NCI-H510A treated with DMSO at 0.1 percent for 48 hours (cell line): ENCODE measurements around the gene CELA2A.

Source experiments
- DNase-seq: peaks from one replicate; lab custom pipeline; 2025; lab: John Stamatoyannopoulos, UW

CELA2A gene

DNA sequence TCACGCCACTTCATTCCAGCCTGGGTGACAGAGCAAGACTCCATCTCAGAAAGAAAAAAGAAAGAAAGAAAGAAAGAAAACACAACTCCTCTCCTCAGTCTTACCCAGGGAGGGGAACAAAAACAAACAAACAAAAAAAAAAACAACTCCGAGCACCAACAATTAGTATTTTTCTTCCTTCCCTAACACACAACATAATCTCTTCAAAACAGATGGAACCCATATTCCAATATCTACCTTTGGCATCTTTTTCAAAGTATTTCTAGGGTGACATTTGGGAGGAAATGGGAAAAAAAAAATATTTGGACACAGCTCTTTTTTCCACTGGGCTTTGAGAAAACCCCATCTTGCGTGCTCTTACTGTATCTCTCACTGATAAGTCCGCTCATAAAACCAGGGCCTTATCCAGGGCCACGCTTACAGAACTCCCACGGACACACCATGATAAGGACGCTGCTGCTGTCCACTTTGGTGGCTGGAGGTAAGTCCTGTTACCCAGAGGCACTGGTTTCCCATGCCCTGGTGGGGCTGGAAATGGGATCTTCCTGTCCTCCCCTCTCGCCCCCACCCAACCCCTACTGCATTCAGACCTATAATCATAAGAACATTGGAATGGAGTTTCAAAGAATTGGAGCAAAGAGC, at the start of gene CELA2A:
CELA2A (plus strand) TSS at position 420 of the 642 bp plus-strand sequence; CDS start at position 442, 22 bp downstream.
- DNase-seq, result no peak

DNA sequence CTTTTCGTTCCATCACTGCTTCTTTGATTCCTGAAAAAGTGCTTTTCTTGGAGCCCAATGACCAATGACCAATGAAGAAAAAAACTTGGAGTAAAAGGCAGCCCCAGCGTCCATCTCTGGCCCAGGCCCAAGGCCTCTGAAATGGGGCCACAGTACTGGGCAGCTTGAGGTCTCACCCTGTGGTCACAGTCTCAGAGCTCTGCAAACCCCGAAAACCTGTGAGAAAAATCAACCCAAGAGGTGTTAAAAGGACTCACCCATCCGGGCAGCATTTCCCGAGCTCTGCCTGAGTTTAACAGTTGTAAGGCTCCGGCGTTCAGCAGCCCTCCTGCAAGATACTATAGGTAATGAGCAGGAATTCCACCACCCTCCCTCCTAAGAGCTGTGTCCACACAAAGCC, 49.0 kb upstream of the CELA2A start:
- DNase-seq, result no peak

DNA sequence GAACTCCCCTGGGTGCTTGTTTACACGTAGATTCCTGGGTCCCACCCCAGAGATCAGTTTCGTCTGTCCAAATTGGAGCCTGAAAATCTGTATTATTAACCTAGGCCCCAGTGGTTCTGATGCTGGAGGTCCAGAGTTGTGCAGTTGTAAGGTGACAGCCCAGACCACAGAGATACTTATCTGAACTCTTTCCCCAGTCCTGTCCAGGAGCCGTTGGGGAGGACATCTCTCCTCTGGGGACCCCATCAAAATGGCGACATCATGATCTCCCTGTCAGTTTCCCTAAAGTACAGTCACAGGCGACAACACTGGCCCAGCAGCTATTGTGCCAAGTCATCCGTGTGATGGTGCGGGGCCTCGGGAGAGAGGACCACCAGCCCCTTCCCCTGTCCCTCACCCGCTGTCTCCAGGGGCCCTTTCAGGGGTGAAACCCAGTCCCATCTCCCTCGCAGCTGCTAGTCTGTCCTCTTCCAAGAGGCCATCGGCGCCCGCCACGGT, 47.6 kb upstream of the CELA2A start:
- DNase-seq, result no peak

DNA sequence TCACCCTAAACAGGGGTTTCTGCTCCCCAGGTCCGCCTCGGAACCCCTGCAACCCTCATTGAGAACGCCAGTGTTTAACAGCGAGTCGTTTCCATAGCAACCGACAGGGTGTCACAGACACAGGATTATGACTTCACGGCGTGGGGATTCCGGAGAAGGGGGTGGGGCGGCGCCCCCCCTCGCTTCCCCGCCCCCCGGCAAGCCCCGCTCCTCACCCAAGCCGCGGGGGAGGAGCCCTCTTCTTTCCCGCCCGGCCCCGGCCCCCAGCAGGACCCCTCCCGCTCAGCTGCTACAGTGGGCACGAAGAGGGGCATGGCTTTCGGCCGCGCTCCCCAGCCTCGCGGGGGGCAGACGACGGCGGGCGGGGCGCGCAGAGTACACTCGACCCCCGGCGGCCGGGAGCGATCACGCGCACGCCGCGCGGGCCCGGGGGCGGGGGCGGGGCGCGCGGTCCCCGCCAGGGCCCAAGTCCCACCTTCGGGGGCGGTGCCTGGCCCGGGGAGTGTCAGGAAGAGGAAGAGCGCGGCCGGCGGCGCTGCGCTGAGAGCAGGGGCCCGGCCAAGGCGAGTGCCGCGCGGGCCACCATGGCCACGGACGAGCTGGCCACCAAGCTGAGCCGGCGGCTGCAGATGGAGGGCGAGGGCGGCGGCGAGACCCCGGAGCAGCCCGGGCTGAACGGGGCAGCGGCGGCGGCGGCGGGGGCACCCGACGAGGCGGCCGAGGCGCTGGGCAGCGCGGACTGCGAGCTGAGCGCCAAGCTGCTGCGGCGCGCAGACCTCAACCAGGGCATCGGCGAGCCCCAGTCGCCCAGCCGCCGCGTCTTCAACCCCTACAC, 46.9 kb upstream of the CELA2A start, which contains the start of gene EFHD2:
EFHD2 (plus strand) TSS at position 501 of the 835 bp plus-strand sequence; CDS start at position 585, 84 bp downstream.
- peak; percentile 96 for DNase-seq

DNA sequence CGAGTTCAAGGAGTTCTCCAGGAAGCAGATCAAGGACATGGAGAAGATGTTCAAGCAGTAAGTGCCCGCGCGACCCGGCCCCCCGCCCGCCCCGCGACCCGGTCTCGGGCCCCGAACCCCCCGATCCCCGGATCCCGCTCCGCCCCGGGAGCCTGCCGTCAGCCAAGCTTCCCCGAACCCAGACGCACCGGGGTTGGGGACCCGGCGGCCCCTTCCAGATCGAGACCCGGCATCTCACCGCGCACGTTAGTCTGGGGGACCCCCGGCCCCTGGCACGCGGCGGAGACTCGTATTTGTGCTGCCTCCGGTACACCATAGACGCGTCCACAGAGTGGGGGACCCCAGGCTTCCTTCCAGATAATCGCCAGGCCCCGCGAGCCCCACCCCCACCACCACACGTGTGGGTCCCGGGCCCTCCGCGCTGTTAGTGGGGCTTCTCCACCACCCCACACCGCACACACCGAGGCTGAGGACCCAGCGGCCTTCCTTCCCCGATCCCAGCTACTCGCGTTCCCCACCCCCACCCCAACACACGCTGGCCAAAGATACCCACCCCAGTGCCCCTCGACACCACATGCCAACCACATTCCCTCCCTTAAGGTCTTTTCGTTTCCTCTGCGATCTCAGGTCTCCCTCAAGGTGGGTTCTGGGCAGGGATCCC, 46.2 kb upstream of the CELA2A start:
- no peak for DNase-seq

DNA sequence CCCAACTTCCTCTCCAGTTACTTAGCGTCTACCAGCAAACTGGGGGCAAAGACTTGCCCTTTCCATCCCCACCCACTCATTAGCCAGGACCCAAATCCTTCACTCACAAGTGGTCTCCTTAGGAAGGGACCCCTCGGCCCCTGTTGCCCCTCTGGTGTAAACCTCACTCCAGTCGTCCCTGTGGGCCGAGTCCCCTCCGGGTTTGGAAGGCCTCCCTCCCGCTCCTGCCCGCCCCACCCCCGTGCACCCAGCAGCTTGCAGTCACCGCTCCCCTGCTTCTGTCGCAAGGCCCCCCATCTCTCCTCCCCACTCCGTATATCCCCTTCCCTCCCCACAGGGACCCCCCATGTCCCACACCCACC, 45.7 kb upstream of the CELA2A start:
- no peak for DNase-seq

DNA sequence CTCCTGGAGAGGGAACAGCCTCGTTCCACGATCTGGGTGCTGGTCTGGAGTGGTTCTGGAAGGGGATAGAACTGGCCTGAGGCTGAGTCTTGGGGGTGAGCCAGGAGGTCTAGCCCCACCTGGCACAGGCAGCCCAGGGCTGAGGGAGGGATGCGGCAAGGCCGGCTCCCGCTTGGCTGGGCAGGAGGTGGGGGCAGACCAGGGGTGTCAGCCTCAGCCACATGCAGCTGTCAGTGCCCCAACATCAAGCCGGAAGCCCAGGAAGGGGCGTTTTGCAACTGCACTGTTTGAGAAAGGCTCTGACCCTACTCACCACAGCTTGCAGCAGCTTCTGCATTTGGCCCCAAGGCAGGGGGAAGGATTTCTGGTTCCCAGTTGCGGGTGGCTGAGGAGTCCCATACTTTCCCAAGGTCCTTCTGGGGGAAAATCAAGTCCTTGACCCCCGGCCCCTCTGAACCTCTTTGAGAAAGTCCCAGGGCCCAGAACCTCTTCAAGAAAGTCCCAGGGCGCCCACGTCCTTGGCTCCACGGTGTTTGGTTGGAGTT, 44.9 kb upstream of the CELA2A start:
- DNase-seq, result no peak

DNA sequence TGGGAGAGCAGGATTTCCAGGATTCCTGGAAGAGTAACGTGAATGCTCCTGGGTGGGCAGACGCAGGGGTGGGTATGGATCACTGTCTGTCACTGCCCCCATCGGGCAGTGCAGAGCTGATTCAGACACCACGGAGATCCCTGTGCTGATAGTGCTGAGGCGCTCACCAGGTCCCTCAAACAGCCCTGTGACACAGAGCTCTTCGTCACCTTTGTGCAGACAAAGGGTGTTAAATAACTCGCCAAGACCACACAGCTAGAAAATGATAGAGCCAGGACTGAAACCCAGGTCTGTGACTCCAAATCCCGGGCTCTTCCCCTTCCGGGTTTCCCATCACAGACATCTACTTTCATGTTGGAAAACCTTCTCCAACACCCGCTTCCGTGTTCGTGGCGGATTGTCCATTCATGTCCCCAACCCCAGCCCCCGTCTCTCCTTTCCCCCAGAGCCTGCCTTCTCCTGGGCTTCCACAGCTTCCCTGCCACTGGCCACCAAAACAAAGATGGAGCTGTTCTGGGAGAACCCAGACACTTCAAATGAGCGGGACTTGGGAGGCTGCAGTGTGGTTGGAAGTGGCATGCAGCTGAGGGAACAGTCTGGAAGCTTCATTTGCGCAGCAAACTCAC, 44.2 kb upstream of the CELA2A start:
- no peak for DNase-seq

DNA sequence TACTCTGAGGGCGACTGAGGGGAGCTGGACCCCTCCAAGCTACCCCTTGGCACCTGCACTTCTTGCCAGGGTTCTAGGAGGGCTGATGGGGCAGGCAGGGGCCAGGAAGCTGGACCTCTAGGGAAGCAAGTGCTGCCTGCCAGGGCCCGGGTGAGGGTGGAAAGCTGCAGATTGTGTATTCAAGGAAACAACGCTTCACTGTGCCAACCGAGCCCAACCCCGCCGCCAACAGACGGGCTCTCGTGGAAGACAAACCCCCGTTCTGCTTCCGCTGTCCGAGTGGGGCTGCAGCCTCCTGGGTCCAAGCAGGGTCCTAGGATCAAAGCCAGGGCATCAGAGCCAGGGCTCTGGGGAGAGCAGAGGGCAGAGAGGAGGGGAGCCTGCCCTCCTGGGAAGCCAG, 43.7 kb upstream of the CELA2A start:
- no peak for DNase-seq

DNA sequence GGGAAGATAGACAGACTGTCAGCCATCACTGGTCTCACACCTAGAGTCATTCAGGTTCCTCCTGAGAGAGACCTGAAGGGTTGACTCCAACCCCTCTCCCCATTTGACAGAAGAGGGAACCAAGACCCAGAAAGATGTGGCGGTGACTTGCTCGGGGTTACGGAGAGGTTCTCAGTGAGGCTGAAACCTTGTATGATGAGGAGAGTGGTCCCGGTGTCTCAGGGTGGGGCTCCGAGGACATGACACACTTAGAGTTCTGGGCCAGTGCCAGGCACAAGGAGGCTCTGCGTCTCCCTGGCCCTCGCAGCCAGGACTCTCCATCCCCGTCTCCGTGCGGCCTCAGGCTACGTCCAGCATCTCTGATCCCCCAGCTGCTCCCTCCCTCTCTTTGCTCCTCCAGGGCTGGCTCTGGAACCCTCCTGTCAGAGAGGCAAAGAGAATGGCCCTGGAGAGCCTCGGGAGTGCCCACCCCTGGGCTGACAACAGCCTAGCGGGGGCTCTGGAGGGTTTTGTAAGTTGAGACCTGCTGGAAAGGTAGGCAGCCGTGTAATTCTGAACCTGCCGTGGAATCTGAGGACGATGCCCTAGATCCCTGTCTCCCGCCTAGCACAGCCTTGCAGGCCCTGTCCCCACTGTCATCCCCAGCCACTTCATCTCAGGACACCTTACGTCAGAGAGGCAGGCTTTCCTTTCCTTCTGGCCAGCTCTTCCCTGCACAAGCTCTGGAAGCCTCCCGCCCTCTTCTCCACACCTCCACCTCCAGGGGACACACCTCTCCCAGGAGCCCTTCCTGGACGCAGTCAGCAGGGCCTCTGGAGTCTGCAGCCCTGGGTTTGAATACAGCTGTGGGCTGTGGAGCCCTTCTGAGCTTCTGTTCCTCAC, 42.7 kb upstream of the CELA2A start:
- no peak for DNase-seq

DNA sequence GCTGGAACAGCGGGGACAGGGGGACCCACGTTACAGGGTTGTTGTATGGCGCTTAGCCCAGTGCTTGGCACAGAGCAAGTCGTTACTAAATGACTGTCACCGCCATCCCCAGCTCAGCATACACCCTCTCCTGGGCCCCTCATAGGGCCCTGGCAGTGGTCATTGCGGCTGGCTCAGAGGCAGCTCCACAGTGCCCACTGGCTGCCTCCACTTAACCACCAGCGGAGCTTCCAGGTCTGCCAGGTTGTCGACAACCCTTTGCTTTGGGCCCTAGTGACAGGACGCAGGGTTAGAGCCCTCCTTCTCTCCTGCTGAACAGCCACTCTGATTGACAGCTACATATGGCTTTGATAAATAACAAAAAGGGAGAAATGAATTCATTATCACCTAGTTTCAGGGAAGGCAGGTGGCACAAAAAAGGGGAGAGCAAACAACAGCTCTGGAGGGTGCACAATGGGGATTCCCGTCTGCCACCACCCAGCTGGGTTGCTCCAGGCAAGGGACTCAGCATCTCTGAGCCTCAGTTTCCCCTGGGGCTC, 42.0 kb upstream of the CELA2A start:
- no peak for DNase-seq

DNA sequence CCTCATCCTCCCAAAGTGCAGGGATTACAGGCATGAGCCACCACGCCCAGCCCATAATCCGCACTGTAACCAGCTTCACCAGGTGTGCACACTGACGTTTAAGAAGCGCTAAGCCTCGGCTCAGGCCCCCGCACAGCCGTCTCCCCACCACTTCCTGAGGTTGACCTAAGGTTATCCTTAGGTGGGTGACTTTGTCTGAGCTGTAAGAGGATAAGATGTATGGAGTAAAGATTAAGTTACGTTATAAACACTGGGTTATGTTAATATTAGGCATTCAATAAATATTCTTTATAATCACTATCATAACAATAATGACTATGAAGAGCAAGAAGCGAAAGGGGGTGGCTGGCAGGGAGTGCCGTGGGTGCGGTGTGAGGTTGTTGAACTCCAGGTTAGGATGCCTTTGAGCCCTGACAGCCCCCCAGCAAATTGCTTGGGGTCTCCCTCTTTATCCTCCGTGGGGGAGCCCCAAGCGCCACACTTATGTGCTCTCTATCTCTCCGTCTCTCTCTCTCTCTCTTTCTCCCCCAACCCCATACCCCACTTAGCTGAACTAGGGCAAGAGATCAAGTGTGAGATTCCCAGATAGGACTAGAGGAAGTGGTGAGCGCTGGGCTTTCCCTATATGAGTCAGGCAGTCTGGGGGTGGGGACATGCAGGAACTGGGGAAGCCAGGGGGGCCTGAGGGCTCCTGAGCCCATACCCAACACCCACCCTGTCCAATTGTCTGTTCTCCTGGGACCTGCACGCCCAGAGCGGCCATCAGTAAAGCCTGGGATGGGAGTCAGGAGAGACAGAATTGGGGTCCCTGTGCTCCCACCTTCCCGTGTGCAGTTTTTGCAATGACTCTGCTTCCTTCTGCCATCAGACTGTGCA, 39.2 kb upstream of the CELA2A start:
- DNase-seq, result no peak

DNA sequence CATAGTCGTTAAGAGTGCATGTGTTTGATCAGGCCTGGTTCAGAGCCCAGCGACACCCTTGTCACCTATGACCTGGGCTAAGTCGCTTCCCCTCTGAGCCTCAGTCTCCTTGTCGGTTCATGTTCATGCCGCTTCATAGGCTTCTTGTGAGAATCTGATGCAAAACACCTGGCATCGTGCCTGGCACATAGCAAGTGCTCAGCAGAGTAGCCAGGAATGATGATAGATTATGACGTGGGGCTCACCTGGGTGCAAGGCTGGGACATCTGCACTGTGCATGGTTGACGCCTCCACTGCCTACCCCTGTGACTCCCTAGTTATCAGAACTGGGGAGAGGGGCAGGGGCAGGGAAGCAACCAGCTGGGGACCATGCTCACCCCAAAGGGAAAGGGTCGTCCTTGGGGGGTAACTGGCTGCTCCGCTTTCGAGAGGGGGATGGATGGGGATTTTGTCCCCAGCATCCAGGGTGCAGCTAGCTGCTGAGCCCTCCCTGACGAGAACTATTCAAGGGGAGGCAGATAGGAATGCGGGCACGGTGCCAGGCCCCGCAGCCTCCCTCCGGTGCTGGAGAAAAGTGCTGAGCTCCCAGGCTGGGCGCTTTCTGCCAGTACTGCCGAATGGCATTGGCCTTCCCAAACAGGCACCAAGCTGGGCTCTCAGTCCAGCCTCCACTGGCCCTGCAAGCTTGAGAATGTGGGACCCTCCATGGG, 37.6 kb upstream of the CELA2A start:
- no peak for DNase-seq

DNA sequence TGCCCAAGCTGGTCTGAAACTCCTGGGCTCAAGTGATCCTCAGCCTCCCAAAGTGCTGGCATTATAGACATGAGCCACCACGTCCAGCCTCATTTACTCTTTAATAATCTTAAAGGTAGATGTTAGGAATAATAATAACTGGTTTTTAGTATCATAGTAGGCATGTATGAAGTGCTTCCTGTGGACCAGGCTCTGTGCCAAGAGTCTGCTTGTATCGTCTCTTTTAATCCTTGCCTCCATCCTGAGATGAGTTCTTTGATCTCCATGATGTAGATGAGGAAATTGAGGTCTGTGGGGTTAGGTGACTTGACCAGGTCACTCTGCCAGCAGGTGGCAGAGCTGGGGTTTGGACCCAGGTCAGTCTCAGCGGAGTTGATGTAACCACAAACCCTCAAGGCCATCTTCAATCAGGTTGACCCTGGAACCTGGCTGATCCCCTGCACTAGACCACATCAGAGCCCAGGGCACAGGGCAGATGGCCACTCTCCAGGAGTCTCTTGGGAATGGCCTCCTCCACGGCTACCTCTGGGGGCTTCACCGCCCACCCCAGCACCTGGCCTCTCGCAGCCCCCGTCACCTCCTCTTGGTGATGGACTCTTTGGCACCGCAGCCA, 35.6 kb upstream of the CELA2A start:
- peak; percentile 32 for DNase-seq

DNA sequence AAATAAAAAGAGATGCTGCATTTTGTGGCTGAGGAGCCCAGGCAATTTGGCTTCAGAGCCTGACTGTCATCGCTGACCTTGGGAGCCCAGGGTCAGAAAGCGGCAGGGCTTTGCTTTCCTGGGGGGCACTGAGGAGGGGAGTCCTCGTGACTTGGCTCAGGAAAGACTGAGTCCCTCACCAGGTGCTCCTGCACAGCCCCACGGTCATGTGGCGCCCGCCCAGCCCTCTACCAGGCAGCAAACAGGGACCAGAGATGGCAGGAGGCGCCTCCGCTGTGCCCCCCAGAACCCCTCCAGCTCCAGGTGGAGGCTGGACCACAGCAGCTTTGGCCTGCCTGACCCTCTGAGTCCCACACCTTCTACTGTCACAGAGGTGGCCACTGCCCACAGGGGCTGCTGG, 33.7 kb upstream of the CELA2A start:
- no peak for DNase-seq

DNA sequence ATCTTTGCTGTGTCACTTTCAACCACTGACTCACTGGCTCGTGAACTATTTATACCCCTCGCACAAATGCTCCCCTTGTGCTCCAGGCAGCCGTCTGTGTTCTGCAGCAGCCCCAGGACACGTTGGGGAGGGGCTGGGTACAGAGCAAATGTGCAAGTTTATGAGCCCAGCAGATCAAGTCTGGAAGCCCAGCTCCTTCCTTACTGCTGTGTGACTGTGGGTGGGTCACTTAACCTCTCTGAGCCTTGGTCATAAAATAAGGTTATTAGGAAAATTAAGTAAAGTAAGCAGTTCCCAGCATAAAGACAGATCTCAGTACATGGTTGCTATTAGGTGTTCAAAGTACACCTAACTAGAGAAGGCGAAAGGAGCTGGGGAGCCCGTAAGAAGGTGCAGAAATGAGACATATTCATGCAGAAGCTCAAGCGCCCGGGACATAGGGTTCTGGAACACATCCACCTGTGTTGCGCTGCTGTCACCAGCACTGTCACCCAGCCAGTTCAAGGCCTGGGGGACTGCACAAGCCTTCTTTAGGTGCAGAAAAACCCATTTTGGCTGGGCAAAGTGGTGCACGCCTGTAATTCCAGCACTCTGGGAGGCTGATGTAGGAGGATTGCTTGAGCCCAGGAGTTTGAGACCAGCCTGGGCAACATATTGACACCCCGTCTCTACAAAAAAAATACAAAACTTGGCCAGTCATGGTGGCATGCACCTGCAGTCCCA, 33.0 kb upstream of the CELA2A start:
- DNase-seq, result peak; percentile 63

DNA sequence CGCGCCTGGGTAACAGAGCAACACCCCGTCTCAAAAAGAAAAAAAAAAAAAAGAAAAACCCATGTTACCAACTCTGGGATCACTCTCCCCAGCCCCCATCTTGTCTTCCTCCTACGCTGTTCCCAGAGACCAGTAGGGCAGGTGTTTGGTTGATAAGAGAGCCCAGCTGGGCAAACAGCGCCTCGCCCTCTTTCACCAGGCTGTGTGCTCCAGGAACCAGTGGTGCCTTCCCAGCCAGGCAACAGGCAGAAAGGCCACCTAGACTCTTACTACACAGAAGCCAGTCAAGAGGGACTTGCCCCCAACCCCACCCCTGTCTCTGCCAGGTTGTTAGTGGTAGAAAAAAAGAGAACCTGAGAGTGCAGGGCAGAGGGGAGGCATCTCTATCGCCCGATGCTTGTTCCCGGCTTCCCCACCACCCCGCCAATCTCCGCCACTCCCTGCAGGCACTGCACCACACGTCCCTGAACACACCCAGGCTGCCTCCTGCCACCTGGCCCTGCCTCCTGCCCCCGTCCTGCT, 32.3 kb upstream of the CELA2A start:
- peak; percentile 100 for DNase-seq

DNA sequence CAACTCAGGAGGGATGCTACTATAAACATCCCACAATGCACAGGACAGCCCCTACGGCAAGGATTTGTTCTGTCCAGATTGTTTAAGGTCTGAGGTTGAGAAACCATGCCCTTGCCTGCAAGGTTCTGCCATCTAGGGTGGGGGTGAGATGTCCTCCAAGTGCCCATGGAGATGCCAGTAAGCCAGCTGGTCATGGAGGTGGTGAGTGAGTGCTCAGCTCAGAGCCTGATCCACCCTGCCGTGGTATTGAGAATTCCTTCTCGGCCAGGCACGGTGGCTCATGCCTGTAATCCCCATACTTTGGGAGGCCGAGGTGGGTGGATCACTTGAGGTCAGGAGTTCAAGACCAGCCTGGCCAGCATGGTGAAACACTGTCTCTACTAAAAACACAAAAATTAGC, 31.6 kb upstream of the CELA2A start:
- no peak for DNase-seq
